NCI-H1105 treated with DMSO at 0.1 percent for 48 hours (cell line): ENCODE measurements around the gene NIPAL1.
"Not testable (repeated sequence)": the region's sequence is repeated elsewhere in the genome, so short reads cannot be mapped to it uniquely, and the experiment has no call there.

Experiments used
- DNase-seq: peaks from one replicate; lab custom pipeline; 2025; lab: John Stamatoyannopoulos, UW

The NIPAL1 gene

GRCh38 chr4:48016141-48017107 is at the start of gene NIPAL1, which contains the start of gene CNGA1:
Gene NIPAL1, plus strand, starts transcription at chr4:48016772. Its CDS starts 68 bp downstream, at chr4:48016840.
Gene CNGA1, minus strand, starts transcription at chr4:48016681. Its CDS starts 63,992 bp downstream, at chr4:47952689.
- DNase-seq, result peak; percentile 72

- DNase-seq, result no peak
These were observed 47.7 kb upstream of the NIPAL1 start for GRCh38 chr4:47968847-47969246.

GRCh38 chr4:47972181-47972580 is 44.4 kb upstream of the NIPAL1 start:
- no peak for DNase-seq

- DNase-seq, result no peak
These were observed 43.9 kb upstream of the NIPAL1 start for GRCh38 chr4:47972721-47973120.

GRCh38 chr4:47974566-47974965 is 42.0 kb upstream of the NIPAL1 start:
- DNase-seq, result no peak

- DNase-seq, result no peak
These were observed 26.4 kb upstream of the NIPAL1 start for GRCh38 chr4:47990145-47990544.

GRCh38 chr4:47992475-47992874 is 24.1 kb upstream of the NIPAL1 start:
- not testable (repeated sequence) for DNase-seq

- no peak for DNase-seq
These were observed 20.6 kb upstream of the NIPAL1 start for GRCh38 chr4:47996021-47996420.

- DNase-seq, result no peak
These were observed 14.3 kb upstream of the NIPAL1 start for GRCh38 chr4:48002267-48002666.

GRCh38 chr4:48003568-48003967 is 13.0 kb upstream of the NIPAL1 start:
- not testable (repeated sequence) for DNase-seq

- DNase-seq, result no peak
These were observed 10.8 kb upstream of the NIPAL1 start for GRCh38 chr4:48005781-48006180.

GRCh38 chr4:48008021-48008596 is 8.5 kb upstream of the NIPAL1 start:
- no peak for DNase-seq

- DNase-seq, result not testable (repeated sequence)
These were observed 5.7 kb upstream of the NIPAL1 start for GRCh38 chr4:48010906-48011305.

- no peak for DNase-seq
These were observed 4.8 kb upstream of the NIPAL1 start for GRCh38 chr4:48011722-48012121.

GRCh38 chr4:48012824-48013223 is 3.7 kb upstream of the NIPAL1 start:
- no peak for DNase-seq

- DNase-seq, result no peak
These were observed 1.4 kb upstream of the NIPAL1 start for GRCh38 chr4:48015216-48015615.

GRCh38 chr4:48015678-48016077 is 894 bp upstream of the NIPAL1 start:
- DNase-seq, result no peak

GRCh38 chr4:48017108-48017571 is 568 bp downstream of the NIPAL1 start:
- DNase-seq, result peak; percentile 30

GRCh38 chr4:48018112-48018511 is 1.5 kb downstream of the NIPAL1 start:
- no peak for DNase-seq

GRCh38 chr4:48021100-48021499 is 4.5 kb downstream of the NIPAL1 start:
- no peak for DNase-seq

- no peak for DNase-seq
These were observed 5.7 kb downstream of the NIPAL1 start for GRCh38 chr4:48022192-48022799.

GRCh38 chr4:48024522-48024921 is 8.0 kb downstream of the NIPAL1 start:
- DNase-seq, result no peak

- no peak for DNase-seq
These were observed 8.4 kb downstream of the NIPAL1 start for GRCh38 chr4:48025005-48025404.
